Testis (tissue), 3 donors: ENCODE data around the gene PNPLA8. TPM values are rescaled to one million over a fixed set of nuclear protein-coding genes. Genes with fewer than 3 reads are reported as not detected.

Experiments
- DNase-seq: peaks from one replicate; pipeline ENCODE4 v3.0.0-alpha.2; 2019
- H3K27ac ChIP-seq, 2 donors: fragments of 200-600 bp; sonication (generic); one replicate each; pipeline ENCODE4 v1.5.1; 2019
- H3K27me3 ChIP-seq: fragments of 200-600 bp; sonication (generic); one replicate; pipeline ENCODE4 v1.5.1; 2019
- H3K36me3 ChIP-seq: fragments of 200-600 bp; sonication (generic); one replicate; pipeline ENCODE4 v1.5.1; 2017; ENCODE audit warnings: low read depth; ENCODE audit errors: missing control alignments
- H3K4me1 ChIP-seq: fragments of 200-600 bp; sonication (generic); one replicate; pipeline ENCODE4 v1.5.1; 2019
- H3K4me3 ChIP-seq, 2 donors: fragments of 200-600 bp; sonication (generic); one replicate each; pipeline ENCODE4 v1.5.1; 2017 to 2019
- H3K9me3 ChIP-seq: fragments of 200-600 bp; sonication (generic); one replicate; pipeline ENCODE4 v1.5.1; 2017
- CTCF ChIP-seq, 3 experiments: fragments of 450-650 bp in 2 of 3; fragments of 200-600 bp in 1 of 3; sonication (generic) in 1 of 3; IDR thresholded peaks; one replicate each; pipeline ENCODE4 v1.5.1; 2016 to 2019; ENCODE audit warnings: antibody characterized with exemption in 3 of 3, mild to moderate bottlenecking in 2 of 3, moderate library complexity in 1 of 3
- POLR2A ChIP-seq: fragments of 450-650 bp; IDR thresholded peaks from one replicate; pipeline ENCODE4 v1.6.1; 2017; ENCODE audit warnings: antibody characterized with exemption, mild to moderate bottlenecking, moderate library complexity
- WGBS, 2 donors: methylation state at CpG; one replicate each; pipeline ENCODE4 v1.1.5; 2018; 5-methylcytosine and 5-hydroxymethylcytosine counted together
- intact Hi-C: fragments of 100-400 bp; cut with DNase I; formaldehyde crosslinking; loops from one replicate; pipeline ENCODE4 v1.15.1; 2023; ENCODE audit warnings: low total_unique reads
- polyA plus RNA-seq: library from polyadenylated mRNA; stranded (reverse); fragments of 350-450 nt; fragmentation: Illumina TruSeq; extraction: RNeasy Lipid Tissue Mini Kit (QIAGEN cat#74804); gene quantifications from one replicate; pipeline ENCODE4 v1.2.3, GENCODE V29; 2014; ENCODE audit warnings: low read depth, low replicate concordance; ENCODE audit not compliant: insufficient read depth
- total RNA-seq, 2 donors: library from RNA; depleted of rRNA; stranded (reverse); fragments of >200 nt; gene quantifications; one replicate each; pipeline ENCODE4 v1.2.3, GENCODE V29; 2016

Gene PNPLA8
- total and polyA plus RNA-seq, 3 donors from 2014 or later = 14.0 to 30.1 (median 23.5) TPM

GRCh38 chr7:108431099-108431498 is 94.8 kb downstream of the PNPLA8 start:
- 75% methylated on average over 1 of the region's 1 CpG for WGBS, 2 donors
- intact Hi-C loops = no loop called here

GRCh38 chr7:108430664-108431063 is 95.3 kb downstream of the PNPLA8 start:
- no peak overlapping the region for H3K27ac ChIP-seq
- intact Hi-C loops = no loop called here
- no peaks in the 10 kb centered on the region for H3K9me3 ChIP-seq
- WGBS, 2 donors = 63 to 75% methylated on average over 1 of the region's 1 CpG
- H3K36me3 ChIP-seq = no peaks in the 10 kb centered on the region
- H3K4me3 ChIP-seq = no peak overlapping the region
- no peak for DNase-seq
- no peaks in the 10 kb centered on the region for H3K4me1 ChIP-seq
- no peak for TF ChIP-seq POLR2A
- no peak for TF ChIP-seq CTCF (IDR thresholded peaks at IDR 0.05)
- no peaks in the 10 kb centered on the region for H3K27me3 ChIP-seq

More at GRCh38 chr7:108431099-108431498, 94.8 kb downstream of the PNPLA8 start:
- no peak for DNase-seq
- no peak overlapping the region for H3K4me3 ChIP-seq
- H3K27ac ChIP-seq = no peak overlapping the region
- H3K36me3 ChIP-seq = no peaks in the 10 kb centered on the region
- no peaks in the 10 kb centered on the region for H3K9me3 ChIP-seq
- TF ChIP-seq POLR2A = no peak
- no peaks in the 10 kb centered on the region for H3K4me1 ChIP-seq
- no peaks in the 10 kb centered on the region for H3K27me3 ChIP-seq

DNA sequence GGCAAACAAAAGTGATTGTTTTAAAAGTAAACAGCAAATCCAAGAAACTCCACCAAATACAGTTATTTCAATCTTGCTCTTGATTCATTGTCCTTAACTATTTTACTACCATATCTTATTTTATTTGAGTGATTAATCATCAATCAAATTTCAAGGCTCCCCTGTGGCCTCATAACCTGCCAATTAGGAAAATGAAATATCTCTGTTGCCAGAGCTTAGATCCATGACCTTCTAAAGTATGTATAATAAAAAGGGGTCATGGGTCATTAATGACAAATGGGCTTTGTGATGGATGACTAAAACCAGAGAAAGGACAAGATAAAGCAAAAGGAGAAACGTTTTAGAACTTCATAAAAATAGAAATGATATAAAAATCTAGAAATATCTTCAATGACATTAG is 98.2 kb downstream of the PNPLA8 start:
- intact Hi-C loops = no loop called here
- no peak for TF ChIP-seq POLR2A
- TF ChIP-seq CTCF (IDR thresholded peaks at IDR 0.05) = no peak
- no peaks in the 10 kb centered on the region for H3K36me3 ChIP-seq
- H3K4me3 ChIP-seq = no peak overlapping the region
- H3K27me3 ChIP-seq = no peaks in the 10 kb centered on the region
- 34 to 40% methylated on average over 1 of the region's 1 CpG for WGBS, 2 donors
- DNase-seq = no peak
- no peaks in the 10 kb centered on the region for H3K4me1 ChIP-seq
- H3K27ac ChIP-seq = no peak overlapping the region
- no peaks in the 10 kb centered on the region for H3K9me3 ChIP-seq

- Histone ChIP-seq H3K36me3 (no peaks in the 10 kb centered on the region), H3K4me3 (no peak overlapping the region), H3K27ac (no peak overlapping the region), H3K4me1 (no peaks in the 10 kb centered on the region), H3K9me3 (no peaks in the 10 kb centered on the region), H3K27me3 (no peaks in the 10 kb centered on the region)
- WGBS, 2 donors = 63 to 70% methylated on average over 2 of the region's 2 CpGs
- intact Hi-C loops = no loop called here
- TF ChIP-seq CTCF (IDR thresholded peaks at IDR 0.05) = no peak
- no peak for DNase-seq
Measured at GRCh38 chr7:108425714-108426275, 100.1 kb downstream of the PNPLA8 start.

DNA sequence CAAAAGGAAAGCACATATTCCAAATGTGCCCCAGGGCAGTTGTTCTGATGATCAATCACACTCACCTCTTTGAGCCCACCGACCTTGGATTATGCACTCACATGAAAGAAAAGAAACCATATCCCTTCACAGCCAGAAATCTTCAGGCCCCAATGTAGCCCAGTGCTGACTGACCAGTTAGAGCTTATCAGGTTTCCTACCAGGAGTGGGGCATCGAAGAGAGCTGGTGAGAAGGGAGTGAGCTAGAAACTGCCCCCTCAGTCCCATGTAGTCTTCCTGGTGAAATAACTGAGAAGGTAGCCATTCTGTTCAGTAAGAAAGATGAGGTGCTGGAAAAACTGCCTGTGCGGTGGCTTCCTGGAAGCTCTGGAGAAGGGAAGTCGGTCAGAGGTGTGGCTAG is 101.9 kb downstream of the PNPLA8 start:
- H3K36me3 ChIP-seq = no peaks in the 10 kb centered on the region
- no peak for DNase-seq
- TF ChIP-seq POLR2A (no peak), CTCF (IDR thresholded peaks at IDR 0.05) (no peak)
- no peaks in the 10 kb centered on the region for H3K9me3 ChIP-seq
- H3K27ac ChIP-seq = no peak overlapping the region
- H3K4me1 ChIP-seq = no peaks in the 10 kb centered on the region
- 82 to 85% methylated on average over 4 of the region's 4 CpGs for WGBS, 2 donors
- no peaks in the 10 kb centered on the region for H3K27me3 ChIP-seq
- no peak overlapping the region for H3K4me3 ChIP-seq
- intact Hi-C loops = no loop called here
